ENCODE data around the gene FGF21. TPM values are rescaled to one million over a fixed set of nuclear protein-coding genes. Genes with fewer than 3 reads are reported as not detected.
"Not testable (repeated sequence)": the region's sequence is repeated elsewhere in the genome, so short reads cannot be mapped to it uniquely, and the experiment has no call there.

FGF21 gene, protein sequence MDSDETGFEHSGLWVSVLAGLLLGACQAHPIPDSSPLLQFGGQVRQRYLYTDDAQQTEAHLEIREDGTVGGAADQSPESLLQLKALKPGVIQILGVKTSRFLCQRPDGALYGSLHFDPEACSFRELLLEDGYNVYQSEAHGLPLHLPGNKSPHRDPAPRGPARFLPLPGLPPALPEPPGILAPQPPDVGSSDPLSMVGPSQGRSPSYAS
- total RNA-seq, result not detected

DNA sequence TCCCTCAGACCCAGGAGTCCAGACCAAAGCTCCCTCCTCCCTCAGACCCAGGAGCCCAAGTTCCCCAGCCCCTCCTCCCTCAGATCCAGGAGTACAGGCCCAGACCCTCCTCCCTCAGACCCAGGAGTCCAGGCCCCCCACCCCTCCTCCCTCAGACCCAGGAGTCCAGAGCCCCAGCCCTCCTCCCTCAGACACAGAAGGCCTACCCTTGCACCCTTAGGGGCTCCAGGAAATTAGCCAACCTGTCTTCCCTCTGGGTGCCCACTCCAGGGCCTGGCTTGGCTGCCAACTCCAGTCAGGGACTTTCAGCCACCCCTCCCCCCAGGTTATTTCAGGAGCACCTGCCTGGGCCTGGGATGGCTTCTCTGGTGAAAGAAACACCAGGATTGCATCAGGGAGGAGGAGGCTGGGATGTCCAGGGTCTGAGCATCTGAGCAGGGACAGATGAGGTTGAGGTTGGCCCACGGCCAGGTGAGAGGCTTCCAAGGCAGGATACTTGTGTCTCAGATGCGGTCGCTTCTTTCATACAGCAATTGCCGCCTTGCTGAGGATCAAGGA lies at the start of gene FGF21:
FGF21 (plus strand) TSS at position 441 of the 558 bp plus-strand sequence. CDS start 713 bp downstream, outside the sequence.
- DNase-seq (ENCODE audit: low spot score) (no peak), ATAC-seq (no peak)
- intact Hi-C loops (cut with DNase I), result no loop called here

DNA sequence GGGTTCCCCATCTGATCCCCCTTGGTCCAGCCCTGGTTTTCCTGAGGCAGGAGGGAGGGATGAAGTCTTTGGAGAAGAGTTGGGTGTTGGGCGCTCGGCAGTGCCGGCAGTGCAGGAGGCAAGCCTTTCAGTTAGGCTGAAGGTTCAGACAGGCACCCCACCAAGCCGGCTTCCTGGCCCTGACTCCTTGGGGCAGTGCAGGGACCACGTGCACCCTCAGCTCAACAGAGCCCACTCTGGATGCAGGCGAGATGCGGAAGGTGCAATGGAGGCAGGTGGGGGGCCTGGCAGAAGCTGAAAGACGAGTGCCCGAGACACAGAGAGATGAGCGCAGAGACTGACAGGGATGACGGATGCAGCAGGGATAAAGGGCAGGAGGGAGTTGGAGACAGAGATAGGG lies 46.9 kb upstream of the FGF21 start:
- no peak for ATAC-seq
- no peak for DNase-seq (ENCODE audit: low spot score)
- intact Hi-C loops (cut with DNase I), result no loop called here

DNA sequence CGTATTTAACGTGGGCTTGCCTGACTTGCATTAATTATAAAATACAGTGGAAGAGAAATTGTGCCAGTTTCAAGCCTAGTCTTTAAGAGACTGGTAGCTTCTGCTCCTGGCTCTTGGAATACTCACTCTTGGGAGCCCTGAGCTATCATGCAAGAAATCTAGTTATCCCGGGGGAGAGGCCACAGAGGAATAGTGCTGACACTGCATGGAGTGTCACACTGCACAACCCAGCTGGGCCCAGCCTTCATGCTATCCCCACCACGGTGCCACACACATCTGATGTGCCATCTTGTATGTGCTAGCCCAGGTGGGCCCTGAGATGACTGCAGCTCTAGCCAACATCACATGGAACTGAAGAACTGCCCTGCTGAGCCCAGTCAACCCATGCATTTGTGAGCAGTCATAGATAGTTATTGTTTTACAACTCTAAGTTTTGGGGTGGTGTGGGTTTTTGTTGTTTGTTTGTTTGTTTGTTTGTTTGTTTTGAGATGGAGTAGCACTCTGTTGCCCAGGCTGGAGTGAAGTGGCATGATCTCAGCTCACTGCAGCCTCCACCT lies 44.1 kb upstream of the FGF21 start:
- intact Hi-C loops (cut with DNase I), result no loop called here
- DNase-seq (ENCODE audit: low spot score) (no peak), ATAC-seq (no peak)

DNA sequence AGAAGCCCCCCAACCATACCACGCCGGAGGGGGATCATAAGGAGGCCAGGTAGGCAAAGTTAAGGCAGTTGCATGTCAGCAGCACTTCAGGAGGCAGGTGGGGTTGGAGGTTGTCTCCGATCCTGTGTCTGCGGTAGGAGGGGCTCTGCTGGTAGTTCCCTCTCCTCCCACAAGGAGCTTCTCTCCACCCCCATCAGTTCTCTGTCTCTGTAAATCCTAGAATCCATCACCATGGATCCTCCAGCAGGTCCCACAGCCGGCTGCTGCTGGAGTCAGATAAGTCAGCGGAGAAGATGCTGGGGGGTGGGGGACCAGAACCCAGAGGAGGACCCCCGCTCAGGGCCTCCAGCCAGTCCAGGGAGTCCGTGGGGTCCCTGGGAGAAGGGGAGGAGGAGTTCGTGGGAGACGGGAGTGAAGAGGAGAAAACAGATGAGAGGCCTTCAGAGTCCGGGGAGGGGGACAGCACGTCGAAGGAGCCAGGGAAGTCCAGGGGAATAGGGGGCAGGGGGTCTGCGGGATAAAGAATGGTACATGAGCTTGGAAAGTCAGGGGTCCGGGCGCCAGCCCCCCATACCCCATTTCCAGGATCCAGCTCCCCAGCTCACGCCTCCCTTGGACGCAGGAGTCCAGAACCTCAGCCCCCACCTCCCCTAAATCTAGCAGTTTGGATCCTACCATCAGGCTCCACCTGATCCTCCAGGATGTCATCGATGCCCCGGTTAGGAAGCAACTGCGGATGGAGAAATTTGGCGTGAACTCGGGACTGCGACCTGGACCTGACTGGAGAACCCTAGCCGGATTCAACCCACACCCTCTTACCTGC lies 42.1 kb upstream of the FGF21 start:
- ATAC-seq, result no peak
- no peak for DNase-seq (ENCODE audit: low spot score)

GRCh38 chr19:48713864-48714755 lies 41.2 kb upstream of the FGF21 start:
- DNase-seq (ENCODE audit: low spot score) (peak; percentile 99), ATAC-seq (peak; percentile 92)
- intact Hi-C loops (cut with DNase I), result no loop called here

More for the DNA sequence above, 42.1 kb upstream of the FGF21 start:
- intact Hi-C loops (cut with DNase I), result no loop called here

DNA sequence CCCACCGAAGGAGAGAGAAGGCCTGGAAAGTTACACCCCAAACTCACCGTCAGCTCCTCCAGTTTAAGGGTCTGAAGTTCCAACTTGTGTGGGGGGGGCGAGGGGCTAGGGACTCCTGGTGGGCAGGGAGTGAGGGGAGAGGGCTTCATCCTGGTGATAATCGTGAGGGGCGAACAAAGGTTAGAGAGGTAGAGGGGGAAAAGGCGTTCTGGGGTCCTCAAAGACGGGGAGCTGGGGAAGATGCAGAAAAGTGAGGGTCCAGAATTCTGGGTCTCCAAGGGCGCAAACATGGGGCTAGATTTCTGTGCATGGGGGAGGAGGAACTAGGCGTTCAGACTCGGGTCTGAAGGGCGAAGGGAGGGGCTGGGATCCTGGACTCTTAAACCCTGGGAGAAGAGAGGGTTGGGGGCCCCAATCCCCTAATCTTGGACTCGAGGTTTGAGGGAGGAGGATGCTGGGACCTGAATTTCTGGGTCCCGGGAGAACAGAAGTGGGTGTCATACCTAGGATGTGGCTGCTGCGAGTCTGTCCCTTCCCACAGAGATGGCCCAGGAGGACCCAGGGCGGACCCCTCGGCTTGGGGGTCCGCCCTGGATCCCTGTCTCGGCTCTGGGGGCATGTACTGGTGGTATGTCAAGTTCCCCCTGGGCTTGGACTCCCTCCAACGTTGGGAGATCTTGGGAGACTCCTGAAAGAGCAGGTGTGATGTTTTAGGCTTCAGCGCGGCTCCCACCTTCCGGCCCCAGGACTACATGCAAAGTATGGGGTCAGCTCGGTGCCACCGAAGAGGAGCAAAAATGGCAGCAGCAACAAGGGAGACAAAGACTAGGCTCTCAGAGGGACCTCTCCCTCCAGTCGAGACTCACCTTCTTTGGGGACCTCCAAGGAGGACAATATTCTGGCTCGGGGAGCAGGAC lies 40.3 kb upstream of the FGF21 start:
- intact Hi-C loops (cut with DNase I), result no loop called here
- ATAC-seq (no peak), DNase-seq (ENCODE audit: low spot score) (peak; percentile 69)

DNA sequence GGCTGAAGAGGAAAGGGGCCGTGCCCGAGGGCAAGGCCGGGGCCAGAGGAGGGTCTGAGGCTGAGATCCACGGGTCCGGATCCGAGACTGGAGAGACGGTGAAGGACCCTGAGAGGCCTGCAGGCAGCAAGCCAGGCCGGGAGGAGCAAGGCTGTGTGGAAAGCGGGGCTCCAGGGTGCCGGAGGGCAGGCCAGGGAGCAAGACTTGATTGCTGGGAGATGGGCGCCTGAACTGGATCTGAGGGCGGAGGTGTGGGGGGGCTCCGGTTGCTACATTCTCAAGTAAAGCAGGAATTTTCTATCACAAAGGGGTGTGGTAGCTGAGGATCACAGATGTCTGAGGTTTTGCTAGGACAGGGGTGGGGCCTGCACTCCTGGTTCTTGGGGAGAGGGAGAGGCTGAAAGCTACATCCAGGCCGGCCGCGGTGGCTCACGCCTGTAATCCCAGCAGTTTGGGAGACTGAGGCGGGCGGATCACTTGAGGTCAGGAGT lies 39.6 kb upstream of the FGF21 start:
- ATAC-seq (peak; percentile 3), DNase-seq (ENCODE audit: low spot score) (no peak)
- intact Hi-C loops (cut with DNase I), result no loop called here

GRCh38 chr19:48716562-48717291 lies 38.6 kb upstream of the FGF21 start:
- intact Hi-C loops (cut with DNase I), result no loop called here
- ATAC-seq (peak; percentile 0), DNase-seq (ENCODE audit: low spot score) (peak; percentile 77)

DNA sequence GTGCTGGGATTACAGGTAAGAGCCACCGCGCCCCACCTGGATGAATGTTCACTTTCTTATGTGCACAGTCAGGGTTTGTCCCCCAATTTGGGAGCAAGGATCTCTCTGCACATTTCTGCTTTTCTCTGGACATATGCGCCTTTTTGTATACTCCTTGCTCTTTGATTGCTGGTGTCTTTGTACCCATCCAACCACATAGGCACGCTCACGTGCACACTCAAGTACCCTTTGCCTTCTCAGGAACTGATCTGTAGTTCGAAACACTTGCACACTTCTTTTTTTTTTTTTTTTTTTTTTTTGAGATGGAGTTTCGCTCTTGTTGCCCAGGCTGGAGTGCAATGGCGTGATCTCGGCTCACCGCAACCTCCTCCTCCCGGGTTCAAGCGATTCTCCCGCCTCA lies 37.2 kb upstream of the FGF21 start:
- ATAC-seq; intact Hi-C loops (cut with DNase I): not testable (repeated sequence)

GRCh38 chr19:48718711-48719231 lies 36.6 kb upstream of the FGF21 start:
- intact Hi-C loops (cut with DNase I), result no loop called here
- DNase-seq (ENCODE audit: low spot score) (no peak), ATAC-seq (no peak)

More for the DNA sequence above, 37.2 kb upstream of the FGF21 start:
- not testable (repeated sequence) for DNase-seq (ENCODE audit: low spot score)

- intact Hi-C loops (cut with DNase I), result no loop called here
- no peak for ATAC-seq
Observed at GRCh38 chr19:48719263-48720171, 35.8 kb upstream of the FGF21 start, which contains the start of gene MAMSTR. TSS of gene MAMSTR (minus strand) at chr19:48719725. CDS start at chr19:48719031, 694 bp downstream.

GRCh38 chr19:48720251-48720612 lies 35.1 kb upstream of the FGF21 start:
- ATAC-seq (peak; percentile 0), DNase-seq (ENCODE audit: low spot score) (no peak)
- intact Hi-C loops (cut with DNase I), result no loop called here

More at GRCh38 chr19:48719263-48720171, 35.8 kb upstream of the FGF21 start, which contains the start of gene MAMSTR:
- peak; percentile 70 for DNase-seq (ENCODE audit: low spot score)

- DNase-seq (ENCODE audit: low spot score), result peak; percentile 99
- ATAC-seq, result peak; percentile 92
- intact Hi-C loops (cut with DNase I), result no loop called here
Observed at GRCh38 chr19:48720613-48721296, 34.6 kb upstream of the FGF21 start.

- DNase-seq (ENCODE audit: low spot score), result no peak
- intact Hi-C loops (cut with DNase I), result no loop called here
- no peak for ATAC-seq
Observed at GRCh38 chr19:48722196-48722708, 33.1 kb upstream of the FGF21 start.

All from sciatic nerve (tissue), 2 donors.